Kidney capillary endothelial cell (primary cell): ENCODE data around the gene ABLIM1.

Experiments
- DNase-seq: peaks from one replicate; pipeline ENCODE4 v3.0.0-alpha.2; 2018; ENCODE audit warnings: low spot score

The ABLIM1 gene

DNA sequence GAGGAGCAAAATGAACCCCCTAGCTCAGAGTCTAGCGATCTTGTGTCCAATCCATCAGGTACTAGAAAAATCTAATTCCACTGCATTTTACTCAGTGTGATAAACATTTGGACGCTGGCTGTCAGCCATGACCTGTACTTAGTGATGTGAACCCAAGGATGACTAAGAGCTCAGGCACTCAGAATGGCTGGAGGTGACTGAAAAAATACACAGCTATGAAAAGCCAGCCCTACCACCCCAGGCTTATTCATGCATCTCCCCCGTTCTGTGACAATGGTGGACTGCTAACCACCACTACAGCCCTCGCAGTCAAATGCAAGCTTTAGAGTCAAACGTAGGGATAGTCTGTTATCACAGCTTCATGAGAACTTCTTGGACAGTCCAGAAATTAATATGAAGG, 268.6 kb downstream of the ABLIM1 start:
- peak; percentile 59 for DNase-seq

DNA sequence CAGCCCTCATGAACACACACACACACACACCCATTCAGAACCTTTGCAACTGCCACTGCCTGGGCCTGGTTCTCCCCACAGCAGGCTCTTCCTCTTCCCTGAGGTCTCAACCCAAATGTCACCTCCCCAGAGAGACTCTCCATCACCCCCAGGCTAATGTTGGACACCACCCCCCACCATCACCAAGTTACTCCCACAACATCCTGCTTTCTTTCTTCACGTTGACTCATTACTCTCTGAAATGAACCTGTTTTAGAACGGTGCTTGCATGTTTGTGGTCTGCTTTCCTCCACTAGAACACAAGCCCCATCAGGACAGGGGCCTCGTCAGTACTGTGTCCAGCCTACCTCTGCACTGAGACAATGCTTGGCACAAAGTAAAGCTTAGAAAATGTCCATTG, 269.8 kb downstream of the ABLIM1 start:
- DNase-seq: no peak

DNA sequence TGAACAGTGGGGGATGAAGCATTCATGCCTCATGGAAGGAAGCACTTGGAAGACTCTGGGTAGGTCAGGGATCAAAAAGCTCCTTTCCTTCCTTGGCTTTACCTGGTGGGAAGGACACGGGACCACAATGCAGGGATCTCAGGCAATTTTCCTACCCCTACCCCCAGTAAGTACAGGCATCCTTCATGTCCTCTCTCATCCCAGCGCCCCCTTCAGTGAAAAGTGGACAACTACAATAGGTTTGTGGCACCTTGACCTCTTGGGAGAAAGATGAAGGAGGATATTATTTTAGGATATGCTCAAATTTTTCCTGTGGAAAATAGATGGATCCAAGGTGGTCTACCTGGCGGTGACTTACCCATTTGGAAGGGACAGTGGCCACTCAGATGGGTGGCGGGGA, 270.3 kb downstream of the ABLIM1 start:
- no peak for DNase-seq

DNA sequence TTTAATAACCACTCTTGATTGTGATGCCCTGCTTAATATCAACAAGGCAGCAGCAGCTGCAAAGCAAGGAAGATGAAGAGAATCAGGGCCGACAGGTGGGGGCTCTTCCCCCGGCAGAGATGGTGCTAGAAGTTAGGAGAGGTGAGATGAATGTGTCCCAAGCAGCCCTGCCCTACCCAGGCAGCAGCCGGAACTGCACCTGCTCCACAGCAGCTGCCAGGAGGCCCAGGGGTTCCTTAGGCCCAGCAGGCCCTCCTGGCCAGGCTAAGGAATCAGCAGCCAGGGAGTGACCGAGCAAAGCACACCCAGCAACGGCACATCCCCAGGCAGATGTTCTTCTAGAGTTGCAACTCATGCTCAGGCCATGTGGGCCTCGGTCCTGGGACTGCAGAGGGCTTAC, 271.6 kb downstream of the ABLIM1 start:
- no peak for DNase-seq

DNA sequence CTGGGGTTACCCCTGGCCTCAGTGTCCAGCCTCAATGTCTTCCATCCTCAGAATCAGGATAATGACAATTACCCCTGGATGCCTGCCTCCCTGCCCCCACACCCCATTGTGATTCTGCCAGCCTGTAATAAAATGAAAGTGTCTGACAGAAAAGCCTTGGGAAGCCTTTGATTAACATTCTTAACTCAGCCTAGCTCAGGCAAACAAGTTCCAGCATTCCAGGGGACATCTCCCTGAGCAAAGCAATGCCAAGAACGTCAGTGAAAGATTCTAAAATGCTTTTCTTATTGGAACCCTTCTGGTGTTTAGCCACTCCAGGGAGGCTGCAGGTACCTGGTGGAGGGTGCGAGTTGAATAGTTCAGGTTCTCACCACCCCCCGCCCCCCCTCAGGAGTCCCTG, 272.5 kb downstream of the ABLIM1 start:
- no peak for DNase-seq

DNA sequence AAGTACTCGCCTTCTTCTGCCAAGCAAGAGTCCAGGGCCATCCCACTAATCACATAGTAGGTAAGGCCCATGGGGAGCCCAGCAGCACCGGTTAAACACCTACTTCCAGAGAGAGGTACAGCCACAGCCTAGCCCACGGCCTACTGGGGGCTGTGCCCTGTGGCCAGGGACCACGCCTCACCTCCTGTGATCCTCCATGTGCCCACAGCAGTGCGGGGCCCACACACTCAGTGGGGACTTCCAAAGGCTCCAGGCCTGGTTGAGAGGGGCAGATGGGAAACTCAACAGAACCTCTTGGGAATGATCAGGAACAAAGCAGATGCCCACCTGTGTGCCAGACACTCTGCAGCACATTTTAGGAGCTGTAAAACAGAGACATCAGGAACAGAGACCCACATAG, 273.5 kb downstream of the ABLIM1 start:
- DNase-seq: no peak

DNA sequence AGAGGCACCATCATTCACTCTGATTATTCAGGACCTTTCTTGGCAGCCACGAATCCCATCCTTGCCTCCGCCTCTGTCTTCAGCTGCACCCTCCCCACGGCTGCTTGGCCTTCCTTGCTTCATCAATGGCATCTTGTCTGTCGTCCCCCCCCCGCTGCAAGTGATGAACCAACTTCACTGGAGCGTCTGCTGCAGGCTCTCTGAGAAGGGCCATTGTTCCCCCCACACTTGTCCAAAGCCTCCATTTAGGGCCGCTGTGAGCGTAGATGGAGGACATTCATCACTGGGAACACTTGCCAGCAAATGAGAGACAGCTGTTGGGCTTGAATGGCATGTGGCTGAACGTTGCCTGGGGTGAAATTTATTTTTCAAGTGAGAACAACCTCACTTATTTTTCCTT, 273.9 kb downstream of the ABLIM1 start:
- no peak for DNase-seq
